Trophoblast cell (in vitro differentiated cells and primary cell): Measurements from ENCODE around the gene CCDC68.

Source experiments
- DNase-seq, 2 donors: peaks; one replicate each; pipeline ENCODE4 v3.0.0-alpha.2; 2016
- H2AFZ ChIP-seq: 2 replicates; pipeline ENCODE4 v1.6.1; 2013; ENCODE audit warnings: low read length, moderate library complexity, mild to moderate bottlenecking; ENCODE audit not compliant: insufficient read depth, poor library complexity
- H2AK5ac ChIP-seq: 2 replicates; pipeline ENCODE4 v1.6.1; 2013; ENCODE audit warnings: mild to moderate bottlenecking, low read length
- H2BK120ac ChIP-seq: 2 replicates; pipeline ENCODE4 v1.6.1; 2013; ENCODE audit warnings: low read length, mild to moderate bottlenecking, moderate library complexity; ENCODE audit not compliant: insufficient read depth, poor library complexity
- H2BK12ac ChIP-seq: 2 replicates; pipeline ENCODE4 v1.6.1; 2013; ENCODE audit warnings: mild to moderate bottlenecking, low read length, moderate library complexity
- H2BK5ac ChIP-seq: 2 replicates; pipeline ENCODE4 v1.6.1; 2013; ENCODE audit warnings: low read length, low read depth, moderate library complexity, mild to moderate bottlenecking; ENCODE audit not compliant: poor library complexity
- H3K14ac ChIP-seq: 2 replicates; pipeline ENCODE4 v1.6.1; 2013; ENCODE audit warnings: mild to moderate bottlenecking, low read length
- H3K18ac ChIP-seq: 2 replicates; pipeline ENCODE4 v1.6.1; 2013; ENCODE audit warnings: mild to moderate bottlenecking, low read length
- H3K23ac ChIP-seq: 2 replicates; pipeline ENCODE4 v1.6.1; 2013; ENCODE audit warnings: low read length
- H3K27ac ChIP-seq: 2 replicates; pipeline ENCODE4 v1.5.1; 2013; ENCODE audit warnings: low read depth, mild to moderate bottlenecking, inconsistent platforms, low read length, moderate library complexity
- H3K27me3 ChIP-seq: 2 replicates; pipeline ENCODE4 v1.6.1; 2013; ENCODE audit warnings: inconsistent platforms, mild to moderate bottlenecking, low read length, moderate library complexity; ENCODE audit not compliant: insufficient read depth
- H3K36me3 ChIP-seq, 2 experiments: 1 replicate in 1 of 2; 2 replicates in 1 of 2; pipeline ENCODE4 v1.6.1; 2013; ENCODE audit warnings: low read length in 2 of 2, mild to moderate bottlenecking in 2 of 2, moderate library complexity in 1 of 2; ENCODE audit not compliant: insufficient read depth in 2 of 2, control insufficient read depth in 1 of 2
- H3K4ac ChIP-seq: 2 replicates; pipeline ENCODE4 v1.6.1; 2013; ENCODE audit warnings: low read depth, mild to moderate bottlenecking, low read length, moderate library complexity
- H3K4me1 ChIP-seq, 2 experiments: 1 replicate in 1 of 2; 2 replicates in 1 of 2; pipeline ENCODE4 v1.6.1; 2013; ENCODE audit warnings: low read length in 2 of 2, mild to moderate bottlenecking in 2 of 2, moderate library complexity in 1 of 2; ENCODE audit not compliant: insufficient read depth in 2 of 2, control insufficient read depth in 1 of 2
- H3K4me2 ChIP-seq: 2 replicates; pipeline ENCODE4 v1.6.1; 2013; ENCODE audit warnings: inconsistent platforms, mild to moderate bottlenecking, low read length, moderate library complexity
- H3K4me3 ChIP-seq: 2 replicates; pipeline ENCODE4 v1.5.1; 2013; ENCODE audit warnings: mild to moderate bottlenecking, low read depth, low read length, inconsistent platforms
- H3K79me1 ChIP-seq: one replicate; pipeline ENCODE4 v1.6.1; 2013; ENCODE audit warnings: low read length
- H3K79me2 ChIP-seq: 2 replicates; pipeline ENCODE4 v1.6.1; 2013; ENCODE audit warnings: low read length, mild to moderate bottlenecking; ENCODE audit not compliant: control insufficient read depth, insufficient read depth, poor library complexity
- H3K9ac ChIP-seq: 2 replicates; pipeline ENCODE4 v1.6.1; 2013; ENCODE audit warnings: mild to moderate bottlenecking, low read length
- H3K9me3 ChIP-seq: 2 replicates; pipeline ENCODE4 v1.6.1; 2013; ENCODE audit warnings: low read depth, mild to moderate bottlenecking, control low read depth, inconsistent platforms, low read length; ENCODE audit not compliant: insufficient read depth
- H4K12ac ChIP-seq: 2 replicates; pipeline ENCODE4 v1.6.1; 2013; ENCODE audit warnings: low read depth, mild to moderate bottlenecking, low read length, moderate library complexity
- H4K8ac ChIP-seq: 2 replicates; pipeline ENCODE4 v1.6.1; 2013; ENCODE audit warnings: low read depth, mild to moderate bottlenecking, low read length, moderate library complexity
- H4K91ac ChIP-seq: one replicate; pipeline ENCODE4 v1.6.1; 2013; ENCODE audit warnings: low read depth, mild to moderate bottlenecking, low read length, moderate library complexity
- WGBS: extraction: QIAGEN DNeasy Blood & Tissue Kit; methylation state at CpG from one replicate; pipeline ENCODE4 v1.1.7; 2013; ENCODE audit warnings: missing lambda C conversion rate; ENCODE audit not compliant: insufficient read length, insufficient coverage; ENCODE audit errors: extremely low coverage; 5-methylcytosine and 5-hydroxymethylcytosine counted together

Gene CCDC68

DNA sequence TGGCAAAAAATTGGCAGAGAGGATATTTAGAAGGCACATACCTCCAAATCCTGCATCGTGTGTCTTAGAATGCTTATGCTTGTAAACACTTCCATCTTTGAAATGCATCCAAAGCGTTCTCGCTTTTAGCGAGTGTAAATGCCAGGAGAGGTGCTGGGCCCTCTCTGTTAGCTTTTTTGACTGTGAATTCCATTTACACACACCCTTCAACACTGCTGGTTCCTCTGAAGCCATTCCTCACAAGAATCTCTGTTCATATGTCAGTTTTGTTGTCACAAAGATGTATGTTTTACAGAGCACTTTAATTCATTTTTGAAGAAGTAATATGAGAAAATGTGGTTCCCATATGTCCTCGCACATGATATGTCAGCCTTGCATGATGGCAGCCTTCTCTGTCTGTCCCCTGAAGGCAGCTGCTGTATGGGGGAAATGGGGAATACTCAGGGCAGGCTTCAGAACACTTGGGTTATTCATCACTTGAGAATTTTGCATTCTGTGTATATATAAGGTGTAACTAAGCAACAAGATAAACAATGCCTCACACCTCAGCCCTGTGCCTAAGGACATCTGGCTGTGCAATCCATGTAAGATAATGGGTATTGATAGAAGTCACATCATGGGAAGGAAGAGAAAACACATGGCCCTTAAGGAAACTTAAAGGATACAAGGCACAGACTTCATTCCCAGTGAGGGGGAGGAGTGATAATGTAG, 78.7 kb downstream of the CCDC68 start:
- peak; percentile 89 to 97 for DNase-seq
- no peak overlapping the region for H2BK120ac ChIP-seq
- peaks cover 0 to 10% of the 10 kb centered on the region in 2 experiments for H3K4me1 ChIP-seq
- H3K23ac ChIP-seq = no peak overlapping the region
- no peak overlapping the region for H3K4me2 ChIP-seq
- no peak overlapping the region for H3K4ac ChIP-seq
- no peaks in the 10 kb centered on the region for H3K36me3 ChIP-seq
- no CpG with 5 or more reads among the region's 5 CpGs for WGBS
- H2AK5ac ChIP-seq = no peak overlapping the region
- H3K27me3 ChIP-seq = no peaks in the 10 kb centered on the region
- no peak overlapping the region for H2BK12ac ChIP-seq
- no peak overlapping the region for H3K4me3 ChIP-seq
- H4K91ac ChIP-seq = no peak overlapping the region
- no peaks in the 10 kb centered on the region for H3K79me2 ChIP-seq
- no peak overlapping the region for H2AFZ ChIP-seq
- H3K18ac ChIP-seq = no peak overlapping the region
- no peaks in the 10 kb centered on the region for H3K9me3 ChIP-seq
- no peak overlapping the region for H3K9ac ChIP-seq
- H3K14ac ChIP-seq = no peak overlapping the region
- H4K8ac ChIP-seq = no peak overlapping the region
- H3K79me1 ChIP-seq = no peaks in the 10 kb centered on the region
- peak overlapping the region; percentile 22 for H3K27ac ChIP-seq
- H2BK5ac ChIP-seq = no peak overlapping the region
- H4K12ac ChIP-seq = no peak overlapping the region

DNA sequence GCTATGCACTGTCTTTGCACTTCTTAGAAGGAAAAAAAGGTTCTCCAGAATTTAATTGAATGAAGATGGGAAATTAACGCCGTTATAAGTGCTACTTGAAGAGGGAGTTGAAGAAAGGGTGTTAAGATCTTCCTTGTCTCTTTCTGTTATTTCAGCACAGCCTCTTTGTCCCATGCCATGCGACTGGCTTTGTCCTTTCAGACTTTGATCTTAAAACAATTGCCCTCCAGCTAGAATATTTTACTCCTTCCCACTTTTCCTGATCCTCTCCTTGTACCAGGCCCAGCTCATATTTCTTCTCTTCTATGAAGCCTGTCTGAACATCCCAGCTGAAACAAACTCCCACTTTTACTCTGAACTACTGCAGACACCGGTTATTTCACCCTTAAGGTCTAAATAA, 79.6 kb downstream of the CCDC68 start:
- no CpG with 5 or more reads among the region's 4 CpGs for WGBS
- Histone ChIP-seq H3K4me1 (peaks cover 0 to 10% of the 10 kb centered on the region in 2 experiments), H3K4me3 (no peak overlapping the region), H3K9me3 (no peaks in the 10 kb centered on the region), H2AK5ac (no peak overlapping the region), H3K14ac (no peak overlapping the region), H4K91ac (no peak overlapping the region), H3K23ac (no peak overlapping the region), H4K12ac (no peak overlapping the region), H3K36me3 (no peaks in the 10 kb centered on the region), H2BK120ac (no peak overlapping the region), H3K4ac (no peak overlapping the region), H3K18ac (no peak overlapping the region), H3K9ac (no peak overlapping the region), H3K27ac (no peak overlapping the region), H3K79me1 (no peaks in the 10 kb centered on the region), H3K4me2 (no peak overlapping the region), H4K8ac (no peak overlapping the region), H2AFZ (no peak overlapping the region), H2BK5ac (no peak overlapping the region), H2BK12ac (no peak overlapping the region), H3K27me3 (no peaks in the 10 kb centered on the region), H3K79me2 (no peaks in the 10 kb centered on the region)
- peak in 1 of 2 donors; percentile 54 for DNase-seq

DNA sequence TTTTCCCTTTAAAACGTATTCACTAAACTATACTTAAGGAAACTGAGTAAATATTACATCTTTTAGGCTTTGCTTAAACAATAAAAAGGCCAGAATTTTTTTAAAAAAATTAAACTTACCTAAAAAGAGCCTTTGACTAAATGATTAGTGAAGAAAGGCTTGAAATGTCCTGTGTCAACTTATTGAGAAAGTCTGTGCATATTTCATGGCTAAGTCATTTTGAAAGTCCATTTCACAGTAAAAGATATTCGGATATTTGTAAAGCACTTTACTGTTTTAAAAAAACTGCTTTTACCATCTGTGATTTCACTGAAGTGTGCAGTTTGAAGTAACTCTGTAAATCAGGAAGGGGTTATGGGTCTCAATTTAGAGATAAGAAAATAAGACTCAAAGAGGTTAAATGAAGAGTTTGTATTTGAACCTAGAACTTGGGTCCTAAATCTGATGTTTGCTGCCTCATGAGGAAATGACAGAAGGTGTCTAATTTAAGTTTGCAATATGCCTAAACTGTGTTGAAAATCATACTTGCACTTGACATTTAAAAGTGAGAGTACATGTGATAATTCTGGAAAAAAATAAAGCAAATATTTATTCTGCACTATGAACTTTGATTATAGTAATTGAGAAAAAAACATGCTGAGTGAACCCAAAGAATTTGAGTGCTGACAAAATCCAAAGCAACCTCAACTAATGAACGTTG, 80.5 kb downstream of the CCDC68 start:
- Histone ChIP-seq H3K79me1 (no peaks in the 10 kb centered on the region), H3K4me3 (no peak overlapping the region), H3K9me3 (no peaks in the 10 kb centered on the region), H3K4me1 (peaks cover 0 to 10% of the 10 kb centered on the region in 2 experiments), H2AK5ac (no peak overlapping the region), H3K18ac (no peak overlapping the region), H4K12ac (no peak overlapping the region), H4K8ac (no peak overlapping the region), H3K79me2 (no peaks in the 10 kb centered on the region), H3K14ac (no peak overlapping the region), H3K27me3 (no peaks in the 10 kb centered on the region), H3K23ac (no peak overlapping the region), H3K4ac (no peak overlapping the region), H3K36me3 (no peaks in the 10 kb centered on the region), H3K4me2 (no peak overlapping the region), H2BK12ac (no peak overlapping the region), H2BK5ac (no peak overlapping the region), H3K27ac (no peak overlapping the region), H3K9ac (no peak overlapping the region), H2BK120ac (no peak overlapping the region), H2AFZ (no peak overlapping the region), H4K91ac (no peak overlapping the region)
- WGBS = no CpG with 5 or more reads among the region's 3 CpGs
- DNase-seq = peak in 1 of 2 donors; percentile 67

DNA sequence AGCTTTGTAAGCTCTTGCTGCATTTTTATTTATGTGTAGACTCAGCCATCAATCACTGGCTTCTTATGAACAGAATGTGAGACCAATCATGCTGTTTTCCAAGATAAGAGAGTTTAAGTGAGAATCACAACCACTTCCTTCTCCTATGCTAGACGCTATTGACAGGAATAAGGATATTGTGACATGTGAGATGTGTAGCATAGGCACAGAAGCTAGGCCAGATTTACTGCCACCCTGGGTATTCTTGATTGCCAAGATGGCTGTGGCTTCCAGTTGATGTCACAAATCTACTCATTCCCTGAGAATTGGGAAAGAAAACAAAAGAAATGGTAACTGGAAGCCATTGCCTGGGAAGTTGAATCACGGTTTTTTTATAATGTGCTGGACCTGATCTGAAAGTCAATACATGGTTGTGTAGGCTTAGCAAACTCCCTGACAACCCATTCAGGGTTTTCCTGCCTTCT, 81.1 kb downstream of the CCDC68 start:
- H2BK12ac ChIP-seq = peak overlapping the region; percentile 60
- H3K79me1 ChIP-seq = no peaks in the 10 kb centered on the region
- no peak overlapping the region for H3K23ac ChIP-seq
- no peaks in the 10 kb centered on the region for H3K27me3 ChIP-seq
- no peak overlapping the region for H2AFZ ChIP-seq
- no peaks in the 10 kb centered on the region for H3K9me3 ChIP-seq
- H3K4me3 ChIP-seq = no peak overlapping the region
- peaks cover 0 to 10% of the 10 kb centered on the region in 2 experiments for H3K4me1 ChIP-seq
- WGBS = no CpG with 5 or more reads among the region's 2 CpGs
- no peak overlapping the region for H2BK120ac ChIP-seq
- no peak overlapping the region for H4K12ac ChIP-seq
- H4K8ac ChIP-seq = no peak overlapping the region
- no peak for DNase-seq
- no peaks in the 10 kb centered on the region for H3K79me2 ChIP-seq
- H2AK5ac ChIP-seq = no peak overlapping the region
- H3K14ac ChIP-seq = no peak overlapping the region
- no peak overlapping the region for H2BK5ac ChIP-seq
- H3K9ac ChIP-seq = no peak overlapping the region
- no peaks in the 10 kb centered on the region for H3K36me3 ChIP-seq
- H3K4me2 ChIP-seq = no peak overlapping the region
- no peak overlapping the region for H4K91ac ChIP-seq
- H3K18ac ChIP-seq = no peak overlapping the region
- no peak overlapping the region for H3K27ac ChIP-seq
- H3K4ac ChIP-seq = no peak overlapping the region
